Measurements from ENCODE around the gene ADISSP.

Gene ADISSP

DNA sequence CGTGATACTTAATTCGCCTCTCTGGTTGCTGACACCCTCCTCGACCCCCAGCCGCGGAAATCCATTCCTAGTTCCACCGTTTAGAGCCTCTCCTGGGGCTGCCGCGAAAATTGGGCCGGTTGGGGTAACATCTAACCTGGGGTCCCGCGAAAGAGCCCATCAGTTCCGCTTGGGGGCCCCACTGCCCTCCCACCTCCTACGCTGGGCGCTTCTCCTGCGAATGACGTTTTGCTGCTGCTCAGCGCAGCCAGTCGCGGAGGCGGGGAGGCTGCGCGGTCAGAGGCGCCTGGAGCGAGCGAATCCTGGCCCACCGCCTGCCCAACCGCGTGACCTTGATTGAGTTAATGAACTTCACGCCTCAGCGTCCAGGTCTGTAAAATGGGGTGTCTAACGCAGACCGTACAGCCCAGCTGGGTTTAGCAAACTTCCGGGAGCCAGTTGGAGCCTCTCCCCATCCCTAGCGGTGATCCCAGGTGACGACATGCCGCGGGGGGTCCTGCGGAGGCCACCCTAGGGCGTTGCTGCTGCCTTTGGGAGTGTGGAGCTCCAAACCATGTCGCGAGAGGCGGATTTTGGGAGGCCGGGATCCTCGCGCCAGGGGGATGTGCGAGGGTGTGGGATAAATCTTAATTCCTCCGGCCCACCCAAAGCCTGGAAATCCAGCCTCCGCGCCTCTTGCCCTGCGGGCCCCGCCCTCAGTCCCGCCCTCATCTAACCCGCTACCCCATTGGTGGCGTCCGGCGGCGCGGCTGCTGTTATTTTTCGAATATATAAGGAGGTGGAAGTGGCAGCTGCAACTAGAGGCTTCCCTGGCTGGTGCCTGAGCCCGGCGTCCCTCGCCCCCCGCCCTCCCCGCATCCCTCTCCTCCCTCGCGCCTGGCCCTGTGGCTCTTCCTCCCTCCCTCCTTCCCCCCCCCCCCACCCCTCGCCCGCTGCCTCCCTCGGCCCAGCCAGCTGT lies 28.2 kb upstream of the ADISSP start, which contains the start of gene CDC25B (continued):
- no peak for TF ChIP-seq ZNF776 (tag by site-specific recombination; IDR thresholded peaks at IDR 0.05; ENCODE audit: borderline replicate concordance)
- TF ChIP-seq, protein P1, sequence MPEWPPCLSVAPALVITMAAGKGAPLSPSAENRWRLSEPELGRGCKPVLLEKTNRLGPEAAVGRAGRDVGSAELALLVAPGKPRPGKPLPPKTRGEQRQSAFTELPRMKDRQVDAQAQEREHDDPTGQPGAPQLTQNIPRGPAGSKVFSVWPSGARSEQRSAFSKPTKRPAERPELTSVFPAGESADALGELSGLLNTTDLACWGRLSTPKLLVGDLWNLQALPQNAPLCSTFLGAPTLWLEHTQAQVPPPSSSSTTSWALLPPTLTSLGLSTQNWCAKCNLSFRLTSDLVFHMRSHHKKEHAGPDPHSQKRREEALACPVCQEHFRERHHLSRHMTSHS (tag by site-specific recombination; IDR thresholded peaks at IDR 0.05) = no peak
- 0 out of 2 replicates have a peak, but pooled peaks have one; percentile 60 for TF ChIP-seq WT1 (tag by site-specific recombination; IDR thresholded peaks at IDR 0.05)
- no peak for TF ChIP-seq ZNF837 (tag by site-specific recombination; IDR thresholded peaks at IDR 0.05)
- TF ChIP-seq, protein P2, sequence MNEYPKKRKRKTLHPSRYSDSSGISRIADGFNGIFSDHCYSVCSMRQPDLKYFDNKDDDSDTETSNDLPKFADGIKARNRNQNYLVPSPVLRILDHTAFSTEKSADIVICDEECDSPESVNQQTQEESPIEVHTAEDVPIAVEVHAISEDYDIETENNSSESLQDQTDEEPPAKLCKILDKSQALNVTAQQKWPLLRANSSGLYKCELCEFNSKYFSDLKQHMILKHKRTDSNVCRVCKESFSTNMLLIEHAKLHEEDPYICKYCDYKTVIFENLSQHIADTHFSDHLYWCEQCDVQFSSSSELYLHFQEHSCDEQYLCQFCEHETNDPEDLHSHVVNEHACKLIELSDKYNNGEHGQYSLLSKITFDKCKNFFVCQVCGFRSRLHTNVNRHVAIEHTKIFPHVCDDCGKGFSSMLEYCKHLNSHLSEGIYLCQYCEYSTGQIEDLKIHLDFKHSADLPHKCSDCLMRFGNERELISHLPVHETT (tag by site-specific recombination; IDR thresholded peaks at IDR 0.05) = no peak
- TF ChIP-seq, protein P3, sequence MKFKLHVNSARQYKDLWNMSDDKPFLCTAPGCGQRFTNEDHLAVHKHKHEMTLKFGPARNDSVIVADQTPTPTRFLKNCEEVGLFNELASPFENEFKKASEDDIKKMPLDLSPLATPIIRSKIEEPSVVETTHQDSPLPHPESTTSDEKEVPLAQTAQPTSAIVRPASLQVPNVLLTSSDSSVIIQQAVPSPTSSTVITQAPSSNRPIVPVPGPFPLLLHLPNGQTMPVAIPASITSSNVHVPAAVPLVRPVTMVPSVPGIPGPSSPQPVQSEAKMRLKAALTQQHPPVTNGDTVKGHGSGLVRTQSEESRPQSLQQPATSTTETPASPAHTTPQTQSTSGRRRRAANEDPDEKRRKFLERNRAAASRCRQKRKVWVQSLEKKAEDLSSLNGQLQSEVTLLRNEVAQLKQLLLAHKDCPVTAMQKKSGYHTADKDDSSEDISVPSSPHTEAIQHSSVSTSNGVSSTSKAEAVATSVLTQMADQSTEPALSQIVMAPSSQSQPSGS (tag by site-specific recombination; IDR thresholded peaks at IDR 0.05; ENCODE audit: low read depth) = peak; percentile 49; the same call in 1 of the 2 replicates
- TF ChIP-seq, protein P4, sequence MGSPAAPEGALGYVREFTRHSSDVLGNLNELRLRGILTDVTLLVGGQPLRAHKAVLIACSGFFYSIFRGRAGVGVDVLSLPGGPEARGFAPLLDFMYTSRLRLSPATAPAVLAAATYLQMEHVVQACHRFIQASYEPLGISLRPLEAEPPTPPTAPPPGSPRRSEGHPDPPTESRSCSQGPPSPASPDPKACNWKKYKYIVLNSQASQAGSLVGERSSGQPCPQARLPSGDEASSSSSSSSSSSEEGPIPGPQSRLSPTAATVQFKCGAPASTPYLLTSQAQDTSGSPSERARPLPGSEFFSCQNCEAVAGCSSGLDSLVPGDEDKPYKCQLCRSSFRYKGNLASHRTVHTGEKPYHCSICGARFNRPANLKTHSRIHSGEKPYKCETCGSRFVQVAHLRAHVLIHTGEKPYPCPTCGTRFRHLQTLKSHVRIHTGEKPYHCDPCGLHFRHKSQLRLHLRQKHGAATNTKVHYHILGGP (tag by site-specific recombination; IDR thresholded peaks at IDR 0.05) = no peak
- TF ChIP-seq ZNF169 (tag by site-specific recombination; IDR thresholded peaks at IDR 0.05) = no peak
- TF ChIP-seq, protein P5, sequence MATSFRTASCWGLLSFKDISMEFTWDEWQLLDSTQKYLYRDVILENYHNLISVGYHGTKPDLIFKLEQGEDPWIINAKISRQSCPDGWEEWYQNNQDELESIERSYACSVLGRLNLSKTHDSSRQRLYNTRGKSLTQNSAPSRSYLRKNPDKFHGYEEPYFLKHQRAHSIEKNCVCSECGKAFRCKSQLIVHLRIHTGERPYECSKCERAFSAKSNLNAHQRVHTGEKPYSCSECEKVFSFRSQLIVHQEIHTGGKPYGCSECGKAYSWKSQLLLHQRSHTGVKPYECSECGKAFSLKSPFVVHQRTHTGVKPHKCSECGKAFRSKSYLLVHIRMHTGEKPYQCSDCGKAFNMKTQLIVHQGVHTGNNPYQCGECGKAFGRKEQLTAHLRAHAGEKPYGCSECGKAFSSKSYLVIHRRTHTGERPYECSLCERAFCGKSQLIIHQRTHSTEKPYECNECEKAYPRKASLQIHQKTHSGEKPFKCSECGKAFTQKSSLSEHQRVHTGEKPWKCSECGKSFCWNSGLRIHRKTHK (tag by site-specific recombination; IDR thresholded peaks at IDR 0.05) = no peak
- no peak for TF ChIP-seq ZNF211 (tag by site-specific recombination; IDR thresholded peaks at IDR 0.05; ENCODE audit: low read depth)
- TF ChIP-seq IKZF3 (tag by site-specific recombination; IDR thresholded peaks at IDR 0.05) = peak; percentile 94; the same call in 1 of the 2 replicates
- TF ChIP-seq ZBTB21 (tag by site-specific recombination; IDR thresholded peaks at IDR 0.05) = no peak
- TF ChIP-seq, protein P6, sequence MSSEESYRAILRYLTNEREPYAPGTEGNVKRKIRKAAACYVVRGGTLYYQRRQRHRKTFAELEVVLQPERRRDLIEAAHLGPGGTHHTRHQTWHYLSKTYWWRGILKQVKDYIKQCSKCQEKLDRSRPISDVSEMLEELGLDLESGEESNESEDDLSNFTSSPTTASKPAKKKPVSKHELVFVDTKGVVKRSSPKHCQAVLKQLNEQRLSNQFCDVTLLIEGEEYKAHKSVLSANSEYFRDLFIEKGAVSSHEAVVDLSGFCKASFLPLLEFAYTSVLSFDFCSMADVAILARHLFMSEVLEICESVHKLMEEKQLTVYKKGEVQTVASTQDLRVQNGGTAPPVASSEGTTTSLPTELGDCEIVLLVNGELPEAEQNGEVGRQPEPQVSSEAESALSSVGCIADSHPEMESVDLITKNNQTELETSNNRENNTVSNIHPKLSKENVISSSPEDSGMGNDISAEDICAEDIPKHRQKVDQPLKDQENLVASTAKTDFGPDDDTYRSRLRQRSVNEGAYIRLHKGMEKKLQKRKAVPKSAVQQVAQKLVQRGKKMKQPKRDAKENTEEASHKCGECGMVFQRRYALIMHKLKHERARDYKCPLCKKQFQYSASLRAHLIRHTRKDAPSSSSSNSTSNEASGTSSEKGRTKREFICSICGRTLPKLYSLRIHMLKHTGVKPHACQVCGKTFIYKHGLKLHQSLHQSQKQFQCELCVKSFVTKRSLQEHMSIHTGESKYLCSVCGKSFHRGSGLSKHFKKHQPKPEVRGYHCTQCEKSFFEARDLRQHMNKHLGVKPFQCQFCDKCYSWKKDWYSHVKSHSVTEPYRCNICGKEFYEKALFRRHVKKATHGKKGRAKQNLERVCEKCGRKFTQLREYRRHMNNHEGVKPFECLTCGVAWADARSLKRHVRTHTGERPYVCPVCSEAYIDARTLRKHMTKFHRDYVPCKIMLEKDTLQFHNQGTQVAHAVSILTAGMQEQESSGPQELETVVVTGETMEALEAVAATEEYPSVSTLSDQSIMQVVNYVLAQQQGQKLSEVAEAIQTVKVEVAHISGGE (tag by site-specific recombination; conservative IDR thresholded peaks at IDR 0.05; ENCODE audit: low read depth) = no peak; the same call in 1 of the 2 replicates
- TF ChIP-seq ZNF433 (tag by site-specific recombination; IDR thresholded peaks at IDR 0.05; ENCODE audit: low read depth) = no peak
- no peak for TF ChIP-seq ZNF248 (tag by site-specific recombination; IDR thresholded peaks at IDR 0.05)
- TF ChIP-seq, protein P7, sequence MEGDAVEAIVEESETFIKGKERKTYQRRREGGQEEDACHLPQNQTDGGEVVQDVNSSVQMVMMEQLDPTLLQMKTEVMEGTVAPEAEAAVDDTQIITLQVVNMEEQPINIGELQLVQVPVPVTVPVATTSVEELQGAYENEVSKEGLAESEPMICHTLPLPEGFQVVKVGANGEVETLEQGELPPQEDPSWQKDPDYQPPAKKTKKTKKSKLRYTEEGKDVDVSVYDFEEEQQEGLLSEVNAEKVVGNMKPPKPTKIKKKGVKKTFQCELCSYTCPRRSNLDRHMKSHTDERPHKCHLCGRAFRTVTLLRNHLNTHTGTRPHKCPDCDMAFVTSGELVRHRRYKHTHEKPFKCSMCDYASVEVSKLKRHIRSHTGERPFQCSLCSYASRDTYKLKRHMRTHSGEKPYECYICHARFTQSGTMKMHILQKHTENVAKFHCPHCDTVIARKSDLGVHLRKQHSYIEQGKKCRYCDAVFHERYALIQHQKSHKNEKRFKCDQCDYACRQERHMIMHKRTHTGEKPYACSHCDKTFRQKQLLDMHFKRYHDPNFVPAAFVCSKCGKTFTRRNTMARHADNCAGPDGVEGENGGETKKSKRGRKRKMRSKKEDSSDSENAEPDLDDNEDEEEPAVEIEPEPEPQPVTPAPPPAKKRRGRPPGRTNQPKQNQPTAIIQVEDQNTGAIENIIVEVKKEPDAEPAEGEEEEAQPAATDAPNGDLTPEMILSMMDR (tag by site-specific recombination; IDR thresholded peaks at IDR 0.05) = peak; percentile 59
- TF ChIP-seq ZNF335 (tag by site-specific recombination; conservative IDR thresholded peaks at IDR 0.05) = no peak; the same call in none of the 2 replicates
- TF ChIP-seq ZNF610 (tag by site-specific recombination; IDR thresholded peaks at IDR 0.05; ENCODE audit: borderline replicate concordance) = peak; percentile 58; the same call in 1 of the 2 replicates
- TF ChIP-seq BCL11A (tag by site-specific recombination; IDR thresholded peaks at IDR 0.05; ENCODE audit: low read depth) = no peak
- TF ChIP-seq ZNF366 (tag by site-specific recombination; conservative IDR thresholded peaks at IDR 0.05) = peak; percentile 42; the same call in 1 of the 2 replicates
- peak; percentile 35; the same call in 1 of the 2 replicates for TF ChIP-seq ZNF76 (tag by site-specific recombination; IDR thresholded peaks at IDR 0.05; ENCODE audit: borderline replicate concordance, low read depth)
- TF ChIP-seq, protein P8, sequence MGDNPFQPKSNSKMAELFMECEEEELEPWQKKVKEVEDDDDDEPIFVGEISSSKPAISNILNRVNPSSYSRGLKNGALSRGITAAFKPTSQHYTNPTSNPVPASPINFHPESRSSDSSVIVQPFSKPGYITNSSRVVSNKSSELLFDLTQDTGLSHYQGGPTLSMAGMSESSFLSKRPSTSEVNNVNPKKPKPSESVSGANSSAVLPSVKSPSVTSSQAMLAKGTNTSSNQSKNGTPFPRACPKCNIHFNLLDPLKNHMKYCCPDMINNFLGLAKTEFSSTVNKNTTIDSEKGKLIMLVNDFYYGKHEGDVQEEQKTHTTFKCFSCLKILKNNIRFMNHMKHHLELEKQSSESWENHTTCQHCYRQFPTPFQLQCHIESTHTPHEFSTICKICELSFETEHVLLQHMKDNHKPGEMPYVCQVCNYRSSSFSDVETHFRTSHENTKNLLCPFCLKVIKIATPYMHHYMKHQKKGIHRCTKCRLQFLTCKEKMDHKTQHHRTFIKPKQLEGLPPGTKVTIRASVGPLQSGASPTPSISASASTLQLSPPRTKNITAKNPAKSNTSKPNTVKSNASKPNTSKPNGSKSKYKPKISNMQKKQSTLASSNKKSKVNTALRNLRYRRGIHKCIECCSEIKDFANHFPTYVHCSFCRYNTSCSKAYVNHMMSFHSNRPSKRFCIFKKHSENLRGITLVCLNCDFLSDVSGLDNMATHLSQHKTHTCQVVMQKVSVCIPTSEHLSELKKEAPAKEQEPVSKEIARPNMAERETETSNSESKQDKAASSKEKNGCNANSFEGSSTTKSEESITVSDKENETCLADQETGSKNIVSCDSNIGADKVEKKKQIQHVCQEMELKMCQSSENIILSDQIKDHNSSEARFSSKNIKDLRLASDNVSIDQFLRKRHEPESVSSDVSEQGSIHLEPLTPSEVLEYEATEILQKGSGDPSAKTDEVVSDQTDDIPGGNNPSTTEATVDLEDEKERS (tag by site-specific recombination; IDR thresholded peaks at IDR 0.05) = 0 out of 2 replicates have a peak, but pooled peaks have one; percentile 69
